Choroid plexus epithelial cell (primary cell): ENCODE data around the gene HSPBP1.

ENCODE experiments used
- DNase-seq: peaks from one replicate; pipeline ENCODE4 v3.0.0-alpha.2; 2010; ENCODE audit warnings: low read depth
- H3K4me3 ChIP-seq: 2 replicates; pipeline ENCODE4 v1.5.1; 2011; ENCODE audit warnings: low read depth, mild to moderate bottlenecking, control low read depth, low read length, moderate library complexity
- CTCF ChIP-seq: conservative IDR thresholded peaks from 2 replicates; pipeline ENCODE4 v1.5.1; 2011; ENCODE audit warnings: low read depth, mild to moderate bottlenecking, control low read depth, inconsistent platforms, low read length, moderate library complexity

The HSPBP1 gene

GRCh38 chr19:55241935-55242464 lies 37.9 kb downstream of the HSPBP1 start:
- DNase-seq: no peak
- no peak overlapping the region for H3K4me3 ChIP-seq
- no peak for TF ChIP-seq CTCF

GRCh38 chr19:55241143-55241934 lies 38.6 kb downstream of the HSPBP1 start:
- no peak for DNase-seq
- no peak for TF ChIP-seq CTCF

GRCh38 chr19:55240713-55241020 lies 39.2 kb downstream of the HSPBP1 start:
- H3K4me3 ChIP-seq: no peak overlapping the region
- no peak for TF ChIP-seq CTCF
- no peak for DNase-seq

More at GRCh38 chr19:55241143-55241934, 38.6 kb downstream of the HSPBP1 start:
- H3K4me3 ChIP-seq: no peak overlapping the region

GRCh38 chr19:55239004-55239403 lies 40.9 kb downstream of the HSPBP1 start:
- TF ChIP-seq CTCF: no peak
- no peak overlapping the region for H3K4me3 ChIP-seq
- no peak for DNase-seq

- TF ChIP-seq CTCF: no peak
- no peak overlapping the region for H3K4me3 ChIP-seq
- no peak for DNase-seq
These were observed 41.9 kb downstream of the HSPBP1 start for GRCh38 chr19:55238030-55238429.

GRCh38 chr19:55232986-55233385 lies 46.9 kb downstream of the HSPBP1 start:
- no peak for TF ChIP-seq CTCF
- DNase-seq: no peak

GRCh38 chr19:55232286-55232602 lies 47.7 kb downstream of the HSPBP1 start:
- TF ChIP-seq CTCF: no peak
- H3K4me3 ChIP-seq: no peak overlapping the region
- no peak for DNase-seq

More at GRCh38 chr19:55232986-55233385, 46.9 kb downstream of the HSPBP1 start:
- H3K4me3 ChIP-seq: no peak overlapping the region
